ENCODE measurements around the gene OPA3. TPM values are rescaled to one million over a fixed set of nuclear protein-coding genes. Genes with fewer than 3 reads are reported as not detected.
A peak's percentile ranks its signal among the peaks of the same experiment; 100 is the strongest.
"Not testable (repeated sequence)": the region's sequence is repeated elsewhere in the genome, so short reads cannot be mapped to it uniquely, and the experiment has no call there.

OPA3 gene
- total RNA-seq, 1 experiment from 2014 or later: 10.1 TPM

GRCh38 chr19:45515081-45515624 lies 69.4 kb downstream of the OPA3 start:
- ATAC-seq (no peak), DNase-seq (ENCODE audit: low spot score) (no peak)
- ChIA-PET CTCF (interaction anchor here (0.5 to 1.9 kb wide), 5 partner anchors 13 to 76 kb away, joined by 3 to 9 read pairs (median 6); no protein-coding TSS in a partner anchor), POLR2A (no interaction called here)
- Mint-ChIP-seq H3K4me3 (no peak overlapping the region), H3K9me3 (no peaks in the 10 kb centered on the region), H3K4me1 (peaks cover 15% of the 10 kb centered on the region), H3K27me3 (ENCODE audit: low read depth) (no peaks in the 10 kb centered on the region), H3K36me3 (peaks cover 18% of the 10 kb centered on the region), H3K27ac (no peak overlapping the region)
- TF ChIP-seq EMX1 (CRISPR knock-in tag; IDR thresholded peaks at IDR 0.05) (no peak), TEAD1 (CRISPR knock-in tag; IDR thresholded peaks at IDR 0.05) (no peak), MXD4 (CRISPR knock-in tag; IDR thresholded peaks at IDR 0.05; ENCODE audit: borderline replicate concordance) (no peak), GABPB1 (CRISPR knock-in tag; IDR thresholded peaks at IDR 0.05) (no peak), PRRX2 (CRISPR knock-in tag; IDR thresholded peaks at IDR 0.05) (no peak)

- H3K36me3 Mint-ChIP-seq: peaks cover 14% of the 10 kb centered on the region
- peaks cover 21% of the 10 kb centered on the region for H3K4me1 Mint-ChIP-seq
- no peak overlapping the region for H3K27ac Mint-ChIP-seq
- H3K4me3 Mint-ChIP-seq: no peak overlapping the region
- POLR2A ChIA-PET: no interaction called here
- H3K27me3 Mint-ChIP-seq (ENCODE audit: low read depth): no peaks in the 10 kb centered on the region
- H3K9me3 Mint-ChIP-seq: no peaks in the 10 kb centered on the region
- ATAC-seq: no peak
- no peak for DNase-seq (ENCODE audit: low spot score)
- CTCF ChIA-PET: interaction anchor here (1.9 kb wide), 1 partner anchor 44 kb away, joined by 9 read pairs; no protein-coding TSS in a partner anchor
- 0 out of 2 replicates have a peak, but pooled peaks have one; percentile 14 for TF ChIP-seq GABPB1 (CRISPR knock-in tag; IDR thresholded peaks at IDR 0.05)
- no peak for TF ChIP-seq ZNF532 (CRISPR knock-in tag; IDR thresholded peaks at IDR 0.05; ENCODE audit: borderline replicate concordance)
Measured at GRCh38 chr19:45514376-45515051, 70.1 kb downstream of the OPA3 start.

- TF ChIP-seq ZNF121 (CRISPR knock-in tag; IDR thresholded peaks at IDR 0.05): peak; percentile 90
- no peak for TF ChIP-seq PREB (CRISPR knock-in tag; IDR thresholded peaks at IDR 0.05; ENCODE audit: borderline replicate concordance)
- Mint-ChIP-seq H3K9me3 (no peaks in the 10 kb centered on the region), H3K27ac (peak overlapping the region; percentile 70), H3K4me3 (no peak overlapping the region), H3K36me3 (peaks cover 7% of the 10 kb centered on the region), H3K4me1 (peaks cover 23% of the 10 kb centered on the region), H3K27me3 (ENCODE audit: low read depth) (no peaks in the 10 kb centered on the region)
- POLR2A ChIA-PET: no interaction called here
- ATAC-seq (no peak), DNase-seq (ENCODE audit: low spot score) (no peak)
- CTCF ChIA-PET: interaction anchor here (1.2 kb wide), 1 partner anchor 17 kb away, joined by 3 read pairs; no protein-coding TSS in a partner anchor
Measured at GRCh38 chr19:45512881-45513483, 71.6 kb downstream of the OPA3 start.

- no peak for ATAC-seq
Measured at GRCh38 chr19:45511074-45511473, 73.5 kb downstream of the OPA3 start.

GRCh38 chr19:45510352-45510751 lies 74.2 kb downstream of the OPA3 start:
- ATAC-seq; DNase-seq (ENCODE audit: low spot score); H3K27me3 Mint-ChIP-seq (ENCODE audit: low read depth); H3K36me3 Mint-ChIP-seq; POLR2A ChIA-PET; H3K9me3 Mint-ChIP-seq; H3K27ac Mint-ChIP-seq: not testable (repeated sequence)
- Mint-ChIP-seq H3K4me1 (peaks cover 28% of the 10 kb centered on the region), H3K4me3 (peak overlapping the region; percentile 91)
- CTCF ChIA-PET: interaction anchor here (0.7 to 1.6 kb wide), 3 partner anchors 25 to 48 kb away, joined by 3 to 4 read pairs (median 4); no protein-coding TSS in a partner anchor

More at GRCh38 chr19:45511074-45511473, 73.5 kb downstream of the OPA3 start:
- Mint-ChIP-seq H3K27me3 (ENCODE audit: low read depth) (no peaks in the 10 kb centered on the region; the same call in 1 of the 2 replicates), H3K4me1 (peaks cover 21% of the 10 kb centered on the region), H3K4me3 (no peak overlapping the region), H3K27ac (no peak overlapping the region; the same call in 1 of the 2 replicates), H3K9me3 (no peaks in the 10 kb centered on the region), H3K36me3 (no peaks in the 10 kb centered on the region)
- ChIA-PET POLR2A (interaction anchor here (0.7 kb wide), 1 partner anchor 34 kb away, joined by 4 read pairs; no protein-coding TSS in a partner anchor), CTCF (no interaction called here)
- TF ChIP-seq GTF2I (CRISPR knock-in tag; conservative IDR thresholded peaks at IDR 0.05) (peak; percentile 79), E2F1 (CRISPR knock-in tag; IDR thresholded peaks at IDR 0.05) (no peak)
- no peak for DNase-seq (ENCODE audit: low spot score)

Measured in WTC11 (cell line).